HepG2 (cell line): ENCODE results near the gene KIF15. TPM values are rescaled to one million over a fixed set of nuclear protein-coding genes. Genes with fewer than 3 reads are reported as not detected.

ENCODE experiments used
- ATAC-seq: fragments of 200-7000 bp; cut with Tn5 transposase; 3 replicates; pipeline ENCODE4 v1.9.1; 2020; ENCODE audit warnings: mild to moderate bottlenecking, moderate library complexity
- BruUV-seq: library from RNA; stranded (reverse); fragments of 400-500 nt; replicated peaks from 2 replicates; lab custom pipeline; 2021; lab: Mats Ljungman, UMichigan
- CTCF ChIA-PET: fragments of 300-600 bp; formaldehyde crosslinking; extraction: SDS; loops from one replicate; lab custom pipeline; 2021; ENCODE audit warnings: low total read pairs, inconsistent platforms, low intra/inter-chr PET ratio; lab: Yijun Ruan, JAX
- POLR2A ChIA-PET: fragments of 350-600 bp; sonication (Branson Sonifier 250); formaldehyde crosslinking; loops from one replicate; lab custom pipeline; 2020; ENCODE audit warnings: antibody characterized with exemption, inconsistent platforms; lab: Yijun Ruan, JAX
- DNase-seq: peaks from one replicate; pipeline ENCODE4 v3.0.0-alpha.2; 2015; ENCODE audit warnings: low spot score
- FAIRE-seq: peaks from 3 replicates; lab custom pipeline; 2011; peaks lifted over from hg19 to GRCh38; lab: Jason Lieb, UNC
- H2AFZ ChIP-seq: one replicate; pipeline ENCODE4 v1.6.1; 2011; ENCODE audit warnings: low read length, inconsistent platforms
- H3K27ac ChIP-seq: fragments of 300-600 bp; 3 replicates; pipeline ENCODE4 v1.8.0; 2011; ENCODE audit warnings: mixed run types, mild to moderate bottlenecking, mixed read lengths, low read length, inconsistent platforms; ENCODE audit not compliant: insufficient read depth; ENCODE audit errors: extremely low read length
- H3K27me3 ChIP-seq, 2 experiments: fragments of 200-600 bp in 1 of 2; 2 replicates in 1 of 2; 3 replicates in 1 of 2; pipeline versions ENCODE4 v1.6.0 to v1.8.0; 2011; ENCODE audit warnings: low read length in 2 of 2, mild to moderate bottlenecking in 2 of 2, moderate library complexity in 2 of 2, inconsistent platforms in 1 of 2; ENCODE audit not compliant: insufficient read depth in 2 of 2, control insufficient read depth in 1 of 2
- H3K36me3 ChIP-seq, 2 experiments: fragments of 200-600 bp in 1 of 2; replicated peaks in 1 of 2; 2 replicates in 1 of 2; 3 replicates in 1 of 2; pipeline versions ENCODE4 v1.5.1 to v1.8.0; 2011; ENCODE audit warnings: low read length in 2 of 2, inconsistent platforms in 1 of 2; ENCODE audit not compliant: insufficient read depth in 2 of 2, control insufficient read depth in 1 of 2
- H3K4me1 ChIP-seq: 2 replicates; pipeline ENCODE4 v1.5.1; 2012; ENCODE audit warnings: low read length, inconsistent platforms; ENCODE audit not compliant: insufficient read depth
- H3K4me2 ChIP-seq: 2 replicates; pipeline ENCODE4 v1.6.0; 2011; ENCODE audit warnings: low read depth, low read length, inconsistent platforms
- H3K4me3 ChIP-seq, 3 experiments: fragments of 200-600 bp in 1 of 3; sonication (generic), shearing (Covaris generic) in 1 of 3; replicated peaks in 1 of 3; 2 replicates each; pipeline ENCODE4 v1.5.1; 2011 to 2016; ENCODE audit warnings: low read length in 3 of 3, inconsistent platforms in 2 of 3, low read depth in 2 of 3, mild to moderate bottlenecking in 2 of 3, control low read depth in 1 of 3, mixed read lengths in 1 of 3; ENCODE audit not compliant: insufficient read depth in 1 of 3
- H3K79me2 ChIP-seq: one replicate; pipeline ENCODE4 v1.6.1; 2011; ENCODE audit warnings: low read length, inconsistent platforms; ENCODE audit not compliant: insufficient read depth
- H3K9ac ChIP-seq: 2 replicates; pipeline ENCODE4 v1.6.0; 2011; ENCODE audit warnings: mild to moderate bottlenecking, low read depth, low read length, inconsistent platforms; ENCODE audit not compliant: insufficient read depth
- H3K9me3 ChIP-seq: 2 replicates; pipeline ENCODE4 v1.5.1; 2012; ENCODE audit warnings: mild to moderate bottlenecking, low read length
- H4K20me1 ChIP-seq: 2 replicates; pipeline ENCODE4 v1.6.0; 2011; ENCODE audit warnings: inconsistent platforms, mild to moderate bottlenecking, low read length, moderate library complexity; ENCODE audit not compliant: insufficient read depth
- HDAC1 ChIP-seq: sonication (generic); formaldehyde crosslinking; IDR thresholded peaks from 2 replicates; pipeline ENCODE4 v1.5.1; 2020; ENCODE audit warnings: mild to moderate bottlenecking, missing genetic modification reagents
- MTF2 ChIP-seq: sonication (generic); formaldehyde crosslinking; IDR thresholded peaks from 2 replicates; pipeline ENCODE4 v1.5.0; 2020; ENCODE audit warnings: missing genetic modification reagents, borderline replicate concordance
- RBM22 ChIP-seq: fragments of 200-400 bp; formaldehyde crosslinking; optimal IDR thresholded peaks from 2 replicates; pipeline ENCODE3; 2017; ENCODE audit warnings: mild to moderate bottlenecking, low read length, moderate library complexity
- RXRB ChIP-seq: IDR thresholded peaks from 2 replicates; pipeline ENCODE4 v1.6.1; 2016; ENCODE audit warnings: borderline replicate concordance, missing genetic modification reagents, missing compliant biosample characterization
- SP5 ChIP-seq: IDR thresholded peaks from 2 replicates; pipeline ENCODE4 v1.6.1; 2016; ENCODE audit warnings: low read depth, borderline replicate concordance
- THRA ChIP-seq: sonication (generic); formaldehyde crosslinking; IDR thresholded peaks from 2 replicates; pipeline ENCODE4 v1.4.0; 2020; ENCODE audit warnings: missing genetic modification reagents, borderline replicate concordance
- USF2 ChIP-seq, 2 experiments: sonication (generic) in 1 of 2; formaldehyde crosslinking in 1 of 2; IDR thresholded peaks; 2 replicates each; pipeline versions ENCODE4 v1.5.1 to v1.6.1; 2011 to 2020; ENCODE audit warnings: borderline replicate concordance in 1 of 2, low read depth in 1 of 2, low read length in 1 of 2, mild to moderate bottlenecking in 1 of 2, missing genetic modification reagents in 1 of 2, moderate library complexity in 1 of 2
- WGBS: methylation state at CpG from one replicate; pipeline ENCODE4 v1.1.6; 2017; ENCODE audit warnings: low lambda C conversion rate; 5-methylcytosine and 5-hydroxymethylcytosine counted together
- in situ Hi-C: cut with HindIII; loops from 2 replicates; pipeline ENCODE4 v1.10.0; 2017; ENCODE audit warnings: low pct_unique_long_range_greater_than_20kb; ENCODE audit not compliant: extremely low pct_ligation_motif_present
- intact Hi-C: fragments of 100-400 bp; cut with micrococcal nuclease; formaldehyde crosslinking; loops from one replicate; pipeline ENCODE4 v1.10.0; 2022; ENCODE audit not compliant: unreplicated experiment
- polyA plus RNA-seq, 8 experiments: library from polyadenylated mRNA; depleted of rRNA in 3 of 8; stranded (reverse) in 7 of 8; unstranded in 1 of 8; fragments of >200 nt; fragmentation: Illumina TruSeq in 4 of 8; extraction: Trizol in 4 of 8; gene quantifications; 2 replicates each; pipeline versions ENCODE4 v1.2.1 to v1.2.3, GENCODE V29; 2011 to 2016; ENCODE audit warnings: low read depth in 4 of 8, missing spikeins in 1 of 8, mixed read lengths in 1 of 8; ENCODE audit not compliant: insufficient read depth in 1 of 8
- total RNA-seq, 5 experiments: library from RNA; depleted of rRNA; stranded (reverse); fragments of >200 nt; fragmentation: Illumina TruSeq; extraction: Trizol; gene quantifications; 2 replicates each; pipeline ENCODE4 v1.2.3, GENCODE V29; 2016; ENCODE audit warnings: low read depth in 1 of 5
- TF ChIP-seq, protein P1 (sequence below): sonication (generic); formaldehyde crosslinking; IDR thresholded peaks from 2 replicates; pipeline ENCODE4 v1.4.0; 2020; ENCODE audit warnings: mild to moderate bottlenecking, missing genetic modification reagents

KIF15 gene
- total and polyA plus RNA-seq, 2 of the 13 experiments (the other 11 are each of a cell fraction or from before 2014, with no cell fraction given), result 4.8 to 33.8 TPM

DNA sequence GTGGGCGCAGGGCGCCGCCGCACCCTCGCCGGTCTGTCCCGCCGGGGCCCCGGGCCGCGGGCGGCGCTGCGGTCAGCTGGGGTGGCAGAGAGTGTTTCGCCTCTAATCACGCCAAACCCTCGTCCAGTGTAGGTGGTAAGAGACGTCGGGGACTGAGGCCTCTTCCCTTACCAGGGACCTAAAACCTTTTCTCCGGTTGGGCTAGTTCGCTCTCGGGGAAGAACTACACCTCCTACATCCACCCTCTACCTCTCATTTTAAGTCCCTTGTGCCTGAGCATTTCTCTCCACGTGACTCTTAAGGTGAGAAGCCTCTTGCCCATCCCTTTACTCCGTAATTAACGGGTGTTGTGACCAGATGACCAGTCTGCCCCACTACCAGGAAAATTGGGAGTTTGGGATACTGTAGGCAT is 100.6 kb downstream of the KIF15 start (continued):
- TF ChIP-seq USF2 (IDR thresholded peaks at IDR 0.05; ENCODE audit: low read depth, low read length), result peak; percentile 26; the same call in 1 of the 2 replicates
- no peak for TF ChIP-seq USF2 (CRISPR knock-in tag; IDR thresholded peaks at IDR 0.05; ENCODE audit: borderline replicate concordance)
- TF ChIP-seq RBM22, result peak; percentile 27
- no peak for TF ChIP-seq MTF2

GRCh38 chr3:44865272-44866035 is 103.9 kb downstream of the KIF15 start:
- Histone ChIP-seq H3K4me2 (no peak overlapping the region), H4K20me1 (no peaks in the 10 kb centered on the region), H3K27ac (no peak overlapping the region), H3K9ac (no peak overlapping the region), H3K4me3 (no peak overlapping the region), H3K79me2 (peaks cover 4% of the 10 kb centered on the region), H3K9me3 (no peaks in the 10 kb centered on the region), H3K4me1 (peaks cover 16% of the 10 kb centered on the region), H3K27me3 (no peaks in the 10 kb centered on the region), H2AFZ (no peak overlapping the region), H3K36me3 (peaks cover 0 to 3% of the 10 kb centered on the region in 2 experiments; a peak in 1 of 5 replicates)
- no TSS peak for BruUV-seq
- ChIA-PET POLR2A (no interaction called here), CTCF (no interaction called here)
- FAIRE-seq, result no peak
- 95% methylated on average over 6 of the region's 7 CpGs for WGBS
- in situ Hi-C loops, result no loop called here
- intact Hi-C loops, result no loop called here
- no peak for ATAC-seq
- DNase-seq, result no peak
- TF ChIP-seq RXRB (CRISPR knock-in tag) (no peak), HDAC1 (CRISPR knock-in tag) (no peak), SP5 (CRISPR knock-in tag) (no peak), THRA (CRISPR knock-in tag) (no peak)
- TF ChIP-seq, protein P1, sequence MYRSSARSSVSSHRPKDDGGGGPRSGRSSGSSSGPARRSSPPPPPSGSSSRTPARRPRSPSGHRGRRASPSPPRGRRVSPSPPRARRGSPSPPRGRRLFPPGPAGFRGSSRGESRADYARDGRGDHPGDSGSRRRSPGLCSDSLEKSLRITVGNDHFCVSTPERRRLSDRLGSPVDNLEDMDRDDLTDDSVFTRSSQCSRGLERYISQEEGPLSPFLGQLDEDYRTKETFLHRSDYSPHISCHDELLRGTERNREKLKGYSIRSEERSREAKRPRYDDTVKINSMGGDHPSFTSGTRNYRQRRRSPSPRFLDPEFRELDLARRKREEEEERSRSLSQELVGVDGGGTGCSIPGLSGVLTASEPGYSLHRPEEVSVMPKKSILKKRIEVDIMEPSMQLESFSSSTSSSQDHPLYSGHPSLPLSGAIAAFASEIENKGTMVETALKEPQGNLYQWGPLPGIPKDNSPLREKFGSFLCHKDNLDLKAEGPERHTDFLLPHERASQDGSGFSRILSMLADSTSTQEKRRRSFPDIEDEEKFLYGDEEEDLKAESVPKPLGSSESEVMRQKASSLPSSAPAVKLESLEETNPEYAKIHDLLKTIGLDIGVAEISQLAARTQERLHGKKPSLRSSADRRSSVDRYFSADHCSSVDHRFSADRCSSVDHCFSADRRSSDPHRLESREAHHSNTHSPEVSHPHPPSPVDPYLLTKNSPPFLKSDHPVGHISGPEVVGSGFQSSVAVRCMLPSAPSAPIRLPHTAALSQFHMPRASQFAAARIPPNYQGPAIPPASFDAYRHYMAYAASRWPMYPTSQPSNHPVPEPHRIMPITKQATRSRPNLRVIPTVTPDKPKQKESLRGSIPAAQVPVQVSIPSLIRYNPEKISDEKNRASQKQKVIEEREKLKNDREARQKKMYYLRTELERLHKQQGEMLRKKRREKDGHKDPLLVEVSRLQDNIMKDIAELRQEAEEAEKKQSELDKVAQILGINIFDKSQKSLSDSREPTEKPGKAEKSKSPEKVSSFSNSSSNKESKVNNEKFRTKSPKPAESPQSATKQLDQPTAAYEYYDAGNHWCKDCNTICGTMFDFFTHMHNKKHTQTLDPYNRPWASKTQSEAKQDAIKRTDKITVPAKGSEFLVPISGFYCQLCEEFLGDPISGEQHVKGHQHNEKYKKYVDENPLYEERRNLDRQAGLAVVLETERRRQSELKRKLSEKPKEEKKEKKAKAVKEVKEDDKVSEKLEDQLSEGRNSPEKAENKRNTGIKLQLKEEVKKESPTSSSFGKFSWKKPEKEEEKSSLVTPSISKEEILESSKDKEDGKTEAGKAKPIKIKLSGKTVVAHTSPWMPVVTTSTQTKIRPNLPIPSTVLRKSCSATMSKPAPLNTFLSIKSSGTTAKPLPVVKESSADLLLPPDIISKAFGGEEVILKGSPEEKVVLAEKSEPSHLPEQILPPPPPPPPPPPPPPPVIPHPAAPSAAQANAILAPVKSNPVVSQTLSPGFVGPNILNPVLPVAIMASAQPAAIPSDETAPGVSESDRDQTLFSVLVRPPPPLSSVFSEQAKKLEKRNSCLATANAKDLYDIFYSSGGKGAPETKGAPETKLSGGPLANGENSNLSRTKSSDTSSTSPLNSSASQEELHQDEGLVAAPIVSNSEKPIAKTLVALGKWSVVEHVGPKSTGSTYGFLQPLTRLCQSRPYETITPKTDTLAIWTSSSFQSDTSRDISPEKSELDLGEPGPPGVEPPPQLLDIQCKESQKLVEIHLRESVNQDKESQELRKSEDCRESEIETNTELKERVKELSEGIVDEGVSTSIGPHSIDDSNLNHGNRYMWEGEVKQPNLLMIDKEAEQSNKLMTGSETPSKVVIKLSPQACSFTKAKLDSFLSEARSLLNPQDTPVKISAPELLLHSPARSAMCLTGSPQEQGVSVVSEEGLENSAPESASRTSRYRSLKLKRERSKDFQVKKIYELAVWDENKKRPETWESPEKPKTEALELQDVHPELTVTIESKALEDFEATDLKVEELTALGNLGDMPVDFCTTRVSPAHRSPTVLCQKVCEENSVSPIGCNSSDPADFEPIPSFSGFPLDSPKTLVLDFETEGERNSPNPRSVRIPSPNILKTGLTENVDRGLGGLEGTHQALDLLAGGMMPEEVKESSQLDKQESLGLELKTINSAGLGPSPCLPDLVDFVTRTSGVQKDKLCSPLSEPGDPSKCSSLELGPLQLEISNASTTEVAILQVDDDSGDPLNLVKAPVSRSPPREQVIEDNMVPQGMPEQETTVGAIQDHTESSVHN (CRISPR knock-in tag), result no peak
